DOHH2 (cell line): ENCODE data around the gene STX8.

Experiments used
- H3F3A ChIP-seq: fragments of 200-600 bp; sonication (generic), shearing (Covaris generic); 2 replicates; pipeline ENCODE4 v1.6.0; 2016; ENCODE audit warnings: antibody characterized with exemption, mild to moderate bottlenecking; ENCODE audit not compliant: control insufficient read depth, insufficient read depth
- H3K27ac ChIP-seq: fragments of 200-600 bp; sonication (generic); 2 replicates; pipeline ENCODE4 v1.5.1; 2014; ENCODE audit warnings: low read depth, mild to moderate bottlenecking, low read length, moderate library complexity
- H3K27me3 ChIP-seq: fragments of 200-600 bp; sonication (generic); 2 replicates; pipeline ENCODE4 v1.6.1; 2014; ENCODE audit warnings: mild to moderate bottlenecking, low read length, mixed read lengths; ENCODE audit not compliant: control insufficient read depth
- H3K36me3 ChIP-seq: fragments of 200-600 bp; sonication (generic); 2 replicates; pipeline ENCODE4 v1.6.1; 2014; ENCODE audit warnings: mild to moderate bottlenecking, low read length, moderate library complexity, mixed read lengths; ENCODE audit not compliant: control insufficient read depth
- H3K4me1 ChIP-seq: fragments of 200-600 bp; sonication (generic); 2 replicates; pipeline ENCODE4 v1.6.1; 2014; ENCODE audit warnings: mild to moderate bottlenecking, low read length, mixed read lengths; ENCODE audit not compliant: control insufficient read depth
- H3K4me2 ChIP-seq: fragments of 200-600 bp; sonication (generic); 2 replicates; pipeline ENCODE4 v1.6.0; 2014; ENCODE audit warnings: mild to moderate bottlenecking, low read length, moderate library complexity
- H3K4me3 ChIP-seq: fragments of 200-600 bp; sonication (generic); 2 replicates; pipeline ENCODE4 v1.5.1; 2014; ENCODE audit warnings: mild to moderate bottlenecking, low read length, mixed read lengths
- H3K79me2 ChIP-seq: fragments of 200-600 bp; sonication (generic); 2 replicates; pipeline ENCODE4 v1.6.1; 2014; ENCODE audit warnings: mild to moderate bottlenecking, low read length, mixed read lengths; ENCODE audit not compliant: control insufficient read depth
- H3K9me2 ChIP-seq: fragments of 200-600 bp; sonication (generic); replicated peaks from 2 replicates; pipeline ENCODE4 v1.6.1; 2014; ENCODE audit warnings: mild to moderate bottlenecking, low read length, mixed read lengths; ENCODE audit not compliant: control insufficient read depth
- H3K9me3 ChIP-seq: fragments of 200-600 bp; sonication (generic); 2 replicates; pipeline ENCODE4 v1.6.1; 2014; ENCODE audit warnings: antibody characterized with exemption, low read length, mixed read lengths; ENCODE audit not compliant: control insufficient read depth, insufficient read depth
- H4K20me1 ChIP-seq: fragments of 200-600 bp; sonication (generic); 2 replicates; pipeline ENCODE4 v1.6.0; 2014; ENCODE audit warnings: low read depth, mild to moderate bottlenecking, antibody characterized with exemption, low read length, moderate library complexity; ENCODE audit not compliant: control insufficient read depth, insufficient read depth
- EZH2phosphoT487 ChIP-seq: fragments of 200-600 bp; sonication (generic); IDR thresholded peaks from 2 replicates; pipeline ENCODE4 v1.6.1; 2017; ENCODE audit warnings: borderline replicate concordance, mild to moderate bottlenecking, antibody characterized with exemption, low read length, moderate library complexity, mixed read lengths
- TF ChIP-seq, protein P1 (sequence below): fragments of 200-600 bp; sonication (generic); IDR thresholded peaks from one replicate; pipeline ENCODE4 v1.5.1; 2014; ENCODE audit warnings: antibody characterized with exemption, mild to moderate bottlenecking, low read depth, low read length; ENCODE audit not compliant: poor library complexity, severe bottlenecking

STX8 gene

DNA sequence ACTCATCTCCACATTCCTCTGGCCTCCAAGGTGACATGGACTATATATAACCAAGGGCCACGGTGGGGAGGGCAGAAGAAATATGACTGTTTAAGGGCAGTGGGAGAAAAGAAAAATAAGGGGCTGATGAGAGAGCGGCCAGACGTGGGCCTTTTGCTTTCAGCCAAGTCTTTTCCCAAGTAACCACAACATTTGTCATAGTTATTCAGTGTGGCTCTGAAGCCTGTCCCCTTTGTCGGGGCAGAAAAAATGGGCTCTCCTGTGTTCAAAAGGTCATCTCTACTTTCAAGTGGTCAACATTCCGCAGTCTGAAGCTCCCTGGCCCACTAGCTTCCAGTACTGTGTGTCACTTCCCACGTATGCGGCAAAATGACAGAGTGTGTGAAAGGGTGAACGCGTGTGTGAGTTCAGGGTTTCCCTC lies 308.9 kb downstream of the STX8 start:
- Histone ChIP-seq H3F3A (no peaks in the 10 kb centered on the region), H3K4me3 (no peak overlapping the region), H3K27me3 (no peaks in the 10 kb centered on the region), H4K20me1 (no peaks in the 10 kb centered on the region), H3K4me1 (no peaks in the 10 kb centered on the region), H3K9me2 (no peaks in the 10 kb centered on the region), H3K79me2 (no peaks in the 10 kb centered on the region), H3K36me3 (no peaks in the 10 kb centered on the region), H3K27ac (no peak overlapping the region), H3K9me3 (no peaks in the 10 kb centered on the region), H3K4me2 (no peak overlapping the region)
- TF ChIP-seq, protein P1, sequence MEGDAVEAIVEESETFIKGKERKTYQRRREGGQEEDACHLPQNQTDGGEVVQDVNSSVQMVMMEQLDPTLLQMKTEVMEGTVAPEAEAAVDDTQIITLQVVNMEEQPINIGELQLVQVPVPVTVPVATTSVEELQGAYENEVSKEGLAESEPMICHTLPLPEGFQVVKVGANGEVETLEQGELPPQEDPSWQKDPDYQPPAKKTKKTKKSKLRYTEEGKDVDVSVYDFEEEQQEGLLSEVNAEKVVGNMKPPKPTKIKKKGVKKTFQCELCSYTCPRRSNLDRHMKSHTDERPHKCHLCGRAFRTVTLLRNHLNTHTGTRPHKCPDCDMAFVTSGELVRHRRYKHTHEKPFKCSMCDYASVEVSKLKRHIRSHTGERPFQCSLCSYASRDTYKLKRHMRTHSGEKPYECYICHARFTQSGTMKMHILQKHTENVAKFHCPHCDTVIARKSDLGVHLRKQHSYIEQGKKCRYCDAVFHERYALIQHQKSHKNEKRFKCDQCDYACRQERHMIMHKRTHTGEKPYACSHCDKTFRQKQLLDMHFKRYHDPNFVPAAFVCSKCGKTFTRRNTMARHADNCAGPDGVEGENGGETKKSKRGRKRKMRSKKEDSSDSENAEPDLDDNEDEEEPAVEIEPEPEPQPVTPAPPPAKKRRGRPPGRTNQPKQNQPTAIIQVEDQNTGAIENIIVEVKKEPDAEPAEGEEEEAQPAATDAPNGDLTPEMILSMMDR = no peak
- TF ChIP-seq EZH2phosphoT487 = no peak

DNA sequence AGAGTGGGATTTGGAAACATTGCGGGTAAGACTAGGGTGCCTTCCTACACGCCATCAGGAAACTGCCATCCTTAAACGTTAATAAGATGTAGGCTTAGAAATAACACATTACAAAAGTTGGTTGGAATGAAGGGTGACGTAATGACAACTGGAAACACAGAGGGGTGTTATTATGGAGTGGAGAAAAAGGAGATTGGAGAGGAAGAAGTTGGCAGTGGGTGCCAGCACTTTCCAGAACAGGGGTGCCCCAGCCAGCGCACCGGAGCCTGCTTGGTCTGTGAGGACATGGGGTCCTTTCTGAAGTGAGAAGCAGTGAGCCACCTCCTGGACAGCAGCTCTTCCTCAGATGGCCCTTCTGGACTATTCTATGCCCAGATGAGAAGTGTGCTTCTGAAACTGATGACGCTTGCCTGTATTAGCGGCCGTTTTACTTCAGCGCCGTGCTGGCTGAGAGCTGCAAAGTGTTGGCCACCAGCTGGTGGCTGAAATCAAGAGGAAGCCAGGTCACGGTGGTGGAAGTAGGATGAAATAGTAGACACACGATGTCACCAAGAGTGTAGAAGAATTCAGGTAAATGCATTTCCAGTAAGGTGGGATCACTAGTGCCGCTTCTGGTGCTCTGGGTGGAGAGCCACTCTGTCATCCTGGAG lies 309.5 kb downstream of the STX8 start:
- Histone ChIP-seq H3K27ac (no peak overlapping the region), H3K9me3 (no peaks in the 10 kb centered on the region), H3K27me3 (no peaks in the 10 kb centered on the region), H3F3A (no peaks in the 10 kb centered on the region), H3K36me3 (no peaks in the 10 kb centered on the region), H4K20me1 (no peaks in the 10 kb centered on the region), H3K4me2 (no peak overlapping the region), H3K4me3 (no peak overlapping the region), H3K9me2 (no peaks in the 10 kb centered on the region), H3K4me1 (no peaks in the 10 kb centered on the region), H3K79me2 (no peaks in the 10 kb centered on the region)
- TF ChIP-seq, protein P1 = no peak
- TF ChIP-seq EZH2phosphoT487 = no peak

DNA sequence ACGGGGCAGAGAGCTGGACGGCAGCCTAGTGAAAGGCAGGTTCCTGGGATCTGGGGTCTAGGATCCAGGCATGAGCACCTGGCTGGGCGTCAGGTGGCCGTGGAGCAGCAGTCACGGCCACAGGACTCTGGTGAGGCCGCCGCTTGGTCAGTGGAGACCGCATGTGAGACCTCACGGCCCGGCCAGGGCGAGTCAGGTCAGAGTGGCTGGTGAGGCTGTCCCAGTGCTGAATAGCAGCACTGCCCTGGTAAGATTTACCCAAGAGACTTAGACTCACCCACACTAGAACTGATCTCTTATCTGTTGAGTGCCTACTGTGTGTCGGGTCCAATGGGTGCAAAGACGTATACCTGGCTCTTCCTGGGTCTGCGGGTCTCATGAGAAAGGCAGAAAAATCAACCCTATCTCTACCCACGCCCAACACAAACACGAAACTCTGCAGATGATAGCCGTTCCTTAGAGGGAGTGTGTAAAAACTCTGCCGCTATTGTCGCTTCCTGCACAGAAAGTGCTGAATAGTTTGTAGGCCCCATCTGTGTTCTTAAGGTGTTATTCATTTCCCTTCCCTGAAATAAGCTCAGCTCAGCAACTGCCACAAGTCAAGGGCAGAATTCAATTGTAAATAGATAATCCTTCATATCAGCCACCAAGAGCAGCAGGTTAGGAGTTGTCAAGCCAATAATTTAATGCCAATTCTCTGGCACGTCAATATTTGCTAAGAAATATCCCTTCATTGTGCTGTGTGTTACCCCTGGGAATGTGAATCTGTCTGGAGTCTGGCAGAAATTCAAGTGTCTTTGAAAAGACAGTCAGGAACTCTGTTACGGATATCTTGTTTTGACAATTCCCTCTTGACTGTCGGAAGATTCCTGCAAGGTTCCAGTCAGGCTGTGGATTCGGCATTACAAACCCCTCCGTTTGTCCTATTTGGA lies 314.3 kb downstream of the STX8 start:
- Histone ChIP-seq H3K9me2 (no peaks in the 10 kb centered on the region), H4K20me1 (no peaks in the 10 kb centered on the region), H3F3A (no peaks in the 10 kb centered on the region)

More for the DNA sequence above, 314.3 kb downstream of the STX8 start:
- peaks cover 15% of the 10 kb centered on the region for H3K4me1 ChIP-seq
- no peak overlapping the region for H3K4me3 ChIP-seq
- H3K4me2 ChIP-seq = no peak overlapping the region
- H3K27me3 ChIP-seq = no peaks in the 10 kb centered on the region
- no peaks in the 10 kb centered on the region for H3K9me3 ChIP-seq
- H3K79me2 ChIP-seq = no peaks in the 10 kb centered on the region
- no peak for TF ChIP-seq EZH2phosphoT487
- TF ChIP-seq, protein P1 = no peak
- no peak overlapping the region for H3K27ac ChIP-seq
- no peaks in the 10 kb centered on the region for H3K36me3 ChIP-seq
